GM12874 (cell line): ENCODE results near the gene MEAF6.

Experiments used
- TF ChIP-seq, protein P1 (sequence below): IDR thresholded peaks from 2 replicates; pipeline ENCODE4 v1.5.1; 2011; ENCODE audit warnings: low read depth, mild to moderate bottlenecking, control low read depth, low read length, moderate library complexity; ENCODE audit not compliant: insufficient read depth

Gene MEAF6

DNA sequence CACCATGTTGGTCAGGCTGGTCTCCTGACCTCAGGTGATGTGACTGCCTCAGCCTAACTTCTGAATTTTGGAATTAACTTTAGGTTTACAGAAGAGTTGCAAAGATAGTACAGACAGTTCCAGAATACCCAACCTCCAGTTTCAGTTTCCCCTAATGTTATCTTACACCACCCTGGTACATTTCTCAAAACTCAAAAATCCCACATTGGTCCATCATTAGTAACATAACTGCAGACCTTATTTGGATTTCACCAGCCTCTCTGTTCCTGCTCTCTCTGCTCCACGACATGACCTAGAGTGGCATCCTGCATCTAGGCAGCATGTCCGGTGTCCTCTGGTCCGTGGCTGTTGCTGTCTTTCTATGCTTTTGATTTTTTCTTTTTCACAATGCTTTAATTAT lies 45.2 kb downstream of the MEAF6 start:
- TF ChIP-seq, protein P1, sequence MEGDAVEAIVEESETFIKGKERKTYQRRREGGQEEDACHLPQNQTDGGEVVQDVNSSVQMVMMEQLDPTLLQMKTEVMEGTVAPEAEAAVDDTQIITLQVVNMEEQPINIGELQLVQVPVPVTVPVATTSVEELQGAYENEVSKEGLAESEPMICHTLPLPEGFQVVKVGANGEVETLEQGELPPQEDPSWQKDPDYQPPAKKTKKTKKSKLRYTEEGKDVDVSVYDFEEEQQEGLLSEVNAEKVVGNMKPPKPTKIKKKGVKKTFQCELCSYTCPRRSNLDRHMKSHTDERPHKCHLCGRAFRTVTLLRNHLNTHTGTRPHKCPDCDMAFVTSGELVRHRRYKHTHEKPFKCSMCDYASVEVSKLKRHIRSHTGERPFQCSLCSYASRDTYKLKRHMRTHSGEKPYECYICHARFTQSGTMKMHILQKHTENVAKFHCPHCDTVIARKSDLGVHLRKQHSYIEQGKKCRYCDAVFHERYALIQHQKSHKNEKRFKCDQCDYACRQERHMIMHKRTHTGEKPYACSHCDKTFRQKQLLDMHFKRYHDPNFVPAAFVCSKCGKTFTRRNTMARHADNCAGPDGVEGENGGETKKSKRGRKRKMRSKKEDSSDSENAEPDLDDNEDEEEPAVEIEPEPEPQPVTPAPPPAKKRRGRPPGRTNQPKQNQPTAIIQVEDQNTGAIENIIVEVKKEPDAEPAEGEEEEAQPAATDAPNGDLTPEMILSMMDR: no peak

DNA sequence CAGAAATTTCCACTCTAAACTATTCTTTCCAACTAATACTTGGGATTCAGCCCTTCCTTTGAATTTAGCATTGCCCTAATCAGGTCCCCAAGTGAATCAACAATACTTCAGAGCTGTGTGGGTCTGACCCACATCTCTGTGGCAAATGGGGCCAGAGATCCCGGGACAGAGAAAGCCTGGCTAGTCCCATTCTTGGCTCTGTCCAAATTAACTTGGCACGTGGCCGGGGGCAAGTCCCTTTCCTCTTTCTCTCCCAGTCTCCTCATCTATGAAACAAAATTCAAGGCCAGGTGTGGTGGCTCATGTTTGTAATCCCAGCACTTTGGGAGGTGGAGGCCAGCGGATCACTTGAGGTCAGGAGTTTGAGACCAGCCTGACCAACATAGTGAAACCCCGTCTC lies 46.5 kb downstream of the MEAF6 start:
- TF ChIP-seq, protein P1: no peak

DNA sequence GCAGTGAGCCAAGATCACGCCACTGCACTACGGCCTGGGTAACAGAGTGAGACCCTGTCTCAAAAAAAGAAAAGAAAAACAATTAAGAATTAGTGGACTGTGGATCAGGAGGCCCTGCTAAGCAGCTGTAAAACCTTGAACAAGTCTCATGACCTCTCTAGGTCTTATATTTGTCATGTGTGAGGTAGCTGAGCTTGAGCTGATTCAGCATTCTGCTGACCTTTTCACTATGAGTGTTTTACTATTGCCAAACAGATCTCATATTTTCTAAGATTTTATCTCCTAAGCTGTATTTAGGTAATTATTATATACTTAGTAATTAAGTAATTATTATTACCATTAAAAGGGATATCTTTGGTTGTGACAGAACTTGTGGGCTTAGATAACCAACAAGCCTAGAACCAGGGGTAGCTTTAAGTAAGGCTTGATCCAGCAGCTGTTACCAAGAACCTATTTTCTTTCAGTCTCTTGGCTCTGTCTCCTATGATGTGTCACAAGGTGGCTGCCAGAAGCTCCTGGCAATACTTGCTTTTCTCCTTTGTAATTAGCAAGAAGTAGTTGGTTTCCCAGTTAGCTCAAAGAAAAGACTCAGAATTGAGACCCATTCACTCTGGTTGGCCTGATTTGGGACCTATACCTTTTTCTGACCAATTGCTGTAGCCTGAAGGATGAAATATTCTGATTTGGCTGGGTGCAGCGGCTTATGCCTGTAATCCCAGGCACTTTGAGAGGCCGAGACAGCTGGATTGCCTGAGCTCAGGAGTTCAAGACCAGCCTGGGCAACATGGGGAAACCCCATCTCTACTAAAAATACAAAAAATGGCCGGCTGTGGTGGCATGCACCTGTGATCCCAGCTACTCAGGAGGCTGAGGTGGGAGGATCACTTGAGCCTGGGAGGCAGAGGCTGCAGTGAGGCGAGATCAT lies 48.7 kb downstream of the MEAF6 start:
- TF ChIP-seq, protein P1: no peak

DNA sequence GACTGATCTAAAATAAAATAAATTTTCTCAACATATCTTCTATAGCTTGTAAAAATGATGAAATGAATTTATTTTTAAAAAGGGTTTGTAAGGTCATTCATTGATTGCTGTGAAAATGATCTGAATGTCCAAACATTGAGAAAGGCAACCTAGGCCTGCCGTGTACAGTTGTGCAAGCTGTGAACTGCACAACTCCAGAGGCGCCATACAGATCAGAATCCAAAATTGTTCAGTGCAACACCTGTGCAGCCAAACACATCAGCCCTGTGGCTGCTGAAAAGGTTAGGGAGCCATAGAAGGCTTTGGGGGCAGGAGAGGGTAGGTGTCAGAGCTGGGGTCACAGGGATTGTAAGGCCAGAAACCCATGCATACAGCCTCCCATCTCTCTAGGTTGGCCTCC lies 50.1 kb downstream of the MEAF6 start:
- TF ChIP-seq, protein P1: no peak

DNA sequence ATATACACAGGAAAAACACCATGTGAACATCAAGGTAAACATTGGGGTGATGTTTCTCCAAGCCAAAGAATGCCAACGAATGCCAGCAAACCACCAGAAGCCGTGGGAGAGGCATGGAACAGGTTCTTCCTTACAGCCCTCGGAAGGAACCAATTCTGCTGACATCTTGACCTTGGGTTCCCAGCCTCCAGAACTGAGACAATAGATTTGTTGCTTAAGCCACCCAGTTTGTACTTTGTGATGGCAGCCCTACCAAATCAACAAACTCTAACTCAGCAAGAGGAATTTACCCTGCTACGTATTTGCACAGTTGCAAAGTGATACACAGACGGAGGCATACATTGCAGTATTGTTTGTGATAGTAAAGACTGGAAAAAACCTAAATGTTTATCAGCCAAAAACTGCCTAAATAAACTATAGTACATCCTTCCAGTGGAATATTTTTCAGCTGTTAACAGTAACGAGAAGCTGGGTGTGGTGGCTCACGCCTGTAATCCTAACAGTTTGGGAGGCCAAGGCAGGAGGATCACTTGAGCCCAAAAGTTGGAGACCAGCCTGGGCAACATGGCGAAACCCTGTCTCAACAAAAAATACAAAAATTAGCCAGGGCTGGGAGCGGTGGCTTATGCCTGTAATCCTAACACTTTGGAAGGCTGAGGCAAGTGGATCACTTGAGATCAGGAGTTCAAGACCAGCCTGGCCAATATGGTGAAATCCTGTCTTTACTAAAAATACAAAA lies 52.7 kb downstream of the MEAF6 start:
- TF ChIP-seq, protein P1: no peak

DNA sequence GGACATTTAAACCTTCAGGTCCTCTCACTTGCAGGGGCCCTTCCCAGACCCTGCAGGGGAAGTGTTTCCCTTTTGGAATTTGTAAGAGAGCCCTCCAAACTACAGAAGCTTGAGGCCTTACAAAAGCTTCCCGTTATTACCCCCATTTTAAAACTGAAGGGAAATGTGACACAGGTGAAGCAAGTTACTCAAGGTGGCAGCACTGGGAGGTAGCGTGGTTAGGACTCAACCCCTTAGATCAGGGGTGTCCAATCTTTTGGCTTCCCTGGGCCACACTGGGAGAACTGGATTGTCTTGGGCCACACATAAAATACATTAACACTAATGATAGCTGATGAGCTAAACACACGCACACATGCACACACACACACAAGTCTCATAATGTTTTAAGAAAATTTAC lies 56.0 kb downstream of the MEAF6 start:
- TF ChIP-seq, protein P1: no peak

DNA sequence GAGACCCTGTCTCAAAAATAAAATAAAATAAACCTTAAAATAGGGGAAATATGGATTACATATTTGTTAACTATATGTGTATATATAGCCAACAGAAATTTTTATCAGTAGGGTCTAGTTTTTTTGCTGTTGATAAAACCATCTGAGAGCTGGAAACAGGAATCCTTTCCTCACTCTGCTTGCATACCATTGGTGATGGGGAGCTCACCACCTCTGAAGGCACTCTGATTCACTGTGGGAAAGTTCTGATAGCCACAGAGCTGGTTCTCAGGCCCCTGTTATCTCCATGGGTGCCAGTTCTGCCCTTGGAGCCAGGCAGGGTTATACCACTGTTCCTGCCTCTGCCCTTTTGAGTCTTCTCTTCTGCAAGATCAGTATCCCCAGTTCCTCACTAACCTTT lies 58.0 kb downstream of the MEAF6 start:
- TF ChIP-seq, protein P1: no peak
